GM06990 (cell line): ENCODE data around the gene INTS6.

Experiments used
- DNase-seq: peaks from one replicate; pipeline ENCODE4 v3.0.0-alpha.2; 2011; ENCODE audit not compliant: insufficient read length; ENCODE audit errors: extremely low read depth
- H3K27me3 ChIP-seq: replicated peaks from 2 replicates; pipeline ENCODE4 v1.6.0; 2011; ENCODE audit warnings: low read length; ENCODE audit not compliant: control insufficient read depth, insufficient read depth
- H3K36me3 ChIP-seq: 2 replicates; pipeline ENCODE4 v1.5.1; 2011; ENCODE audit warnings: low read length; ENCODE audit not compliant: control insufficient read depth, insufficient read depth
- H3K4me3 ChIP-seq: replicated peaks from 2 replicates; pipeline ENCODE4 v1.5.1; 2011; ENCODE audit warnings: low read depth, mild to moderate bottlenecking, control low read depth, low read length
- CTCF ChIP-seq: IDR thresholded peaks from 2 replicates; pipeline ENCODE4 v1.5.1; 2011; ENCODE audit warnings: low read length, control low read depth, mild to moderate bottlenecking, inconsistent platforms; ENCODE audit not compliant: insufficient read depth, poor library complexity, severe bottlenecking

Gene INTS6

GRCh38 chr13:51467730-51468129, 14.9 kb upstream of the INTS6 start:
- Histone ChIP-seq H3K36me3 (no peaks in the 10 kb centered on the region), H3K27me3 (no peaks in the 10 kb centered on the region), H3K4me3 (no peak overlapping the region)
- DNase-seq, result no peak
- no peak for TF ChIP-seq CTCF

GRCh38 chr13:51465124-51465523, 12.3 kb upstream of the INTS6 start:
- no peak for DNase-seq
- Histone ChIP-seq H3K4me3 (no peak overlapping the region), H3K36me3 (no peaks in the 10 kb centered on the region), H3K27me3 (no peaks in the 10 kb centered on the region)
- no peak for TF ChIP-seq CTCF

- no peak for DNase-seq
- Histone ChIP-seq H3K27me3 (no peaks in the 10 kb centered on the region), H3K36me3 (peaks cover 5% of the 10 kb centered on the region; the same call in 1 of the 2 replicates), H3K4me3 (no peak overlapping the region)
- TF ChIP-seq CTCF, result no peak
These were observed 4.4 kb upstream of the INTS6 start for GRCh38 chr13:51457086-51457815.

- no peak for TF ChIP-seq CTCF
These were observed 3.7 kb upstream of the INTS6 start for GRCh38 chr13:51456510-51456909.

GRCh38 chr13:51455532-51455931, 2.7 kb upstream of the INTS6 start:
- Histone ChIP-seq H3K36me3 (peaks cover 5% of the 10 kb centered on the region; the same call in 1 of the 2 replicates), H3K4me3 (no peak overlapping the region), H3K27me3 (no peaks in the 10 kb centered on the region)
- DNase-seq, result no peak
- no peak for TF ChIP-seq CTCF

More at GRCh38 chr13:51456510-51456909, 3.7 kb upstream of the INTS6 start:
- H3K36me3 ChIP-seq, result peaks cover 5% of the 10 kb centered on the region; the same call in 1 of the 2 replicates
- H3K4me3 ChIP-seq, result no peak overlapping the region
- DNase-seq, result no peak
- no peaks in the 10 kb centered on the region for H3K27me3 ChIP-seq
